Colon (tissue), 2 donors: ENCODE results near the gene RTL1.

Experiments used
- FAIRE-seq: peaks from 2 replicates; lab custom pipeline; 2012; peaks lifted over from hg19 to GRCh38; lab: Jason Lieb, UNC
- donor health status: control.
- donor health status: control.

Gene RTL1

GRCh38 chr14:100882026-100882967, 21.2 kb downstream of the RTL1 start:
- FAIRE-seq, result no peak

- no peak for FAIRE-seq
These were observed 22.1 kb downstream of the RTL1 start for GRCh38 chr14:100881211-100882025.

- no peak for FAIRE-seq
These were observed 23.0 kb downstream of the RTL1 start for GRCh38 chr14:100880271-100881101.

- no peak for FAIRE-seq
These were observed 23.7 kb downstream of the RTL1 start for GRCh38 chr14:100879782-100880181.

- FAIRE-seq, result no peak
These were observed 24.3 kb downstream of the RTL1 start for GRCh38 chr14:100879194-100879593.

- FAIRE-seq, result no peak
These were observed 25.0 kb downstream of the RTL1 start for GRCh38 chr14:100878271-100879146.

- no peak for FAIRE-seq
These were observed 27.5 kb downstream of the RTL1 start for GRCh38 chr14:100875861-100876590.

- no peak for FAIRE-seq
These were observed 28.4 kb downstream of the RTL1 start for GRCh38 chr14:100875126-100875525.

GRCh38 chr14:100874411-100875091, 29.0 kb downstream of the RTL1 start:
- no peak for FAIRE-seq

GRCh38 chr14:100874051-100874410, 29.5 kb downstream of the RTL1 start:
- no peak for FAIRE-seq

GRCh38 chr14:100873096-100873482, 30.4 kb downstream of the RTL1 start:
- no peak for FAIRE-seq

- FAIRE-seq, result no peak
These were observed 31.0 kb downstream of the RTL1 start for GRCh38 chr14:100872259-100873095.

GRCh38 chr14:100871234-100872186, 32.0 kb downstream of the RTL1 start:
- FAIRE-seq, result no peak

- no peak for FAIRE-seq
These were observed 34.7 kb downstream of the RTL1 start for GRCh38 chr14:100868621-100869370.

- FAIRE-seq, result no peak
These were observed 35.7 kb downstream of the RTL1 start for GRCh38 chr14:100867631-100868315.
